Endometrial microvascular endothelial cells (primary cell): ENCODE measurements around the gene PRR20G. TPM values are rescaled to one million over a fixed set of nuclear protein-coding genes. Genes with fewer than 3 reads are reported as not detected.

ENCODE experiments used
- in situ Hi-C: cut with HindIII; loops from 2 replicates; pipeline ENCODE4 v1.10.0; 2017; ENCODE audit warnings: low sequenced_read_pairs, low pct_unique_long_range_greater_than_20kb; ENCODE audit errors: inconsistent ontology term
- total RNA-seq: library from RNA; depleted of rRNA; stranded (reverse); fragments of >200 nt; gene quantifications from one replicate; pipeline ENCODE4 v1.2.3, GENCODE V29; 2015; ENCODE audit errors: inconsistent ontology term

Gene PRR20G
- total RNA-seq, 1 donor from 2014 or later, result not detected

GRCh38 chr3:127273206-127273605 is 14.6 kb downstream of the PRR20G start:
- in situ Hi-C loops, result no loop called here

- in situ Hi-C loops, result no loop called here
Measured at GRCh38 chr3:127266186-127266585, 21.7 kb downstream of the PRR20G start.

GRCh38 chr3:127265581-127265981 is 22.3 kb downstream of the PRR20G start:
- in situ Hi-C loops, result no loop called here

- in situ Hi-C loops, result no loop called here
Measured at GRCh38 chr3:127264794-127265514, 22.9 kb downstream of the PRR20G start.

- in situ Hi-C loops, result no loop called here
Measured at GRCh38 chr3:127264292-127264691, 23.6 kb downstream of the PRR20G start.

- in situ Hi-C loops, result no loop called here
Measured at GRCh38 chr3:127263586-127264231, 24.1 kb downstream of the PRR20G start.

- in situ Hi-C loops, result no loop called here
Measured at GRCh38 chr3:127263037-127263436, 24.8 kb downstream of the PRR20G start.

GRCh38 chr3:127262533-127262932 is 25.3 kb downstream of the PRR20G start:
- in situ Hi-C loops, result no loop called here

- in situ Hi-C loops, result no loop called here
Measured at GRCh38 chr3:127261925-127262324, 25.9 kb downstream of the PRR20G start.

GRCh38 chr3:127260826-127261555 is 26.9 kb downstream of the PRR20G start:
- in situ Hi-C loops, result no loop called here

GRCh38 chr3:127260416-127260815 is 27.4 kb downstream of the PRR20G start:
- in situ Hi-C loops, result no loop called here

GRCh38 chr3:127259882-127260281 is 28.0 kb downstream of the PRR20G start:
- in situ Hi-C loops, result no loop called here

GRCh38 chr3:127258733-127259132 is 29.1 kb downstream of the PRR20G start:
- in situ Hi-C loops, result no loop called here

GRCh38 chr3:127257351-127257750 is 30.5 kb downstream of the PRR20G start:
- in situ Hi-C loops, result no loop called here

GRCh38 chr3:127256733-127257271 is 31.0 kb downstream of the PRR20G start:
- in situ Hi-C loops, result no loop called here

- in situ Hi-C loops, result no loop called here
Measured at GRCh38 chr3:127256138-127256537, 31.7 kb downstream of the PRR20G start.

GRCh38 chr3:127255516-127255915 is 32.3 kb downstream of the PRR20G start:
- in situ Hi-C loops, result no loop called here

- in situ Hi-C loops, result no loop called here
Measured at GRCh38 chr3:127254730-127255129, 33.1 kb downstream of the PRR20G start.

- in situ Hi-C loops, result no loop called here
Measured at GRCh38 chr3:127254033-127254644, 33.7 kb downstream of the PRR20G start.
